H1 (cell line): Measurements from ENCODE around the gene MAPK11. TPM values are rescaled to one million over a fixed set of nuclear protein-coding genes. Genes with fewer than 3 reads are reported as not detected.

ENCODE experiments used
- CTCF ChIA-PET: fragments of 300-600 bp; sonication (Branson Sonifier 250); formaldehyde crosslinking; loops from one replicate; lab custom pipeline; 2021; ENCODE audit not compliant: partially characterized antibody; lab: Charles Lee
- POLR2A ChIA-PET: fragments of 300-600 bp; sonication (Branson Sonifier 250); formaldehyde crosslinking; loops from one replicate; lab custom pipeline; 2021; ENCODE audit warnings: inconsistent platforms; ENCODE audit not compliant: partially characterized antibody; lab: Charles Lee
- DNase-seq, 2 experiments: peaks; one replicate each; pipeline versions ENCODE4 v3.0.0 to v3.0.0-alpha.2; 2010 to 2022; ENCODE audit warnings: low spot score in 2 of 2, low read depth in 1 of 2, mixed read lengths in 1 of 2
- FAIRE-seq: peaks from 2 replicates; lab custom pipeline; 2011; peaks lifted over from hg19 to GRCh38; lab: Jason Lieb, UNC
- H2AFZ ChIP-seq: 2 replicates; pipeline ENCODE4 v1.8.1; 2012; ENCODE audit warnings: low read length, inconsistent platforms
- H2AK5ac ChIP-seq: 2 replicates; pipeline ENCODE4 v1.6.1; 2013; ENCODE audit warnings: low read depth, low read length
- H2BK120ac ChIP-seq: replicated peaks from 2 replicates; pipeline ENCODE3; 2013; ENCODE audit warnings: low read depth, low read length, inconsistent platforms
- H2BK12ac ChIP-seq: 2 replicates; pipeline ENCODE4 v1.6.1; 2013; ENCODE audit warnings: low read depth, low read length
- H2BK15ac ChIP-seq: 2 replicates; pipeline ENCODE4 v1.6.1; 2013; ENCODE audit warnings: low read length
- H2BK20ac ChIP-seq: 2 replicates; pipeline ENCODE4 v1.6.1; 2013; ENCODE audit warnings: low read length
- H2BK5ac ChIP-seq: 2 replicates; pipeline ENCODE4 v1.6.1; 2013; ENCODE audit warnings: low read depth, low read length
- H3K14ac ChIP-seq: 2 replicates; pipeline ENCODE4 v1.6.1; 2013; ENCODE audit warnings: inconsistent platforms; ENCODE audit not compliant: insufficient read length
- H3K18ac ChIP-seq: 2 replicates; pipeline ENCODE4 v1.6.1; 2013; ENCODE audit warnings: low read length; ENCODE audit errors: extremely low read depth
- H3K23ac ChIP-seq: 2 replicates; pipeline ENCODE4 v1.6.1; 2013; ENCODE audit warnings: inconsistent platforms; ENCODE audit not compliant: insufficient read length
- H3K23me2 ChIP-seq: 2 replicates; pipeline ENCODE4 v1.6.1; 2013; ENCODE audit warnings: low read depth, low read length
- H3K27ac ChIP-seq: 2 replicates; pipeline ENCODE4 v1.6.1; 2011; ENCODE audit warnings: low read depth, low read length, inconsistent platforms
- H3K27me3 ChIP-seq, 4 experiments: replicated peaks in 1 of 4; 1 replicate in 1 of 4; 2 replicates in 3 of 4; pipeline versions ENCODE4 v1.6.1 to v1.8.1; 2011 to 2013; ENCODE audit warnings: low read length in 3 of 4, mild to moderate bottlenecking in 3 of 4, inconsistent platforms in 2 of 4, mixed read lengths in 2 of 4, moderate library complexity in 1 of 4; ENCODE audit not compliant: control insufficient read depth in 3 of 4, insufficient read depth in 3 of 4; ENCODE audit errors: extremely low read depth in 1 of 4
- H3K36me3 ChIP-seq, 4 experiments: 2 replicates each; pipeline versions ENCODE4 v1.6.1 to v1.8.1; 2011 to 2013; ENCODE audit warnings: mild to moderate bottlenecking in 4 of 4, low read length in 3 of 4, moderate library complexity in 2 of 4, control low read depth in 1 of 4, inconsistent platforms in 1 of 4; ENCODE audit not compliant: insufficient read depth in 4 of 4, control insufficient read depth in 2 of 4
- H3K4ac ChIP-seq: replicated peaks from 2 replicates; pipeline ENCODE3; 2013; ENCODE audit warnings: low read length, low read depth, mixed read lengths, inconsistent platforms; ENCODE audit not compliant: insufficient read length
- H3K4me1 ChIP-seq, 4 experiments: replicated peaks in 1 of 4; 1 replicate in 1 of 4; 2 replicates in 3 of 4; pipeline versions ENCODE4 v1.6.1 to v1.8.1; 2011 to 2013; ENCODE audit warnings: low read length in 3 of 4, inconsistent platforms in 2 of 4, mixed read lengths in 1 of 4; ENCODE audit not compliant: insufficient read depth in 4 of 4, control insufficient read depth in 3 of 4
- H3K4me2 ChIP-seq, 2 experiments: 2 replicates each; pipeline versions ENCODE4 v1.6.1 to v1.8.1; 2011 to 2013; ENCODE audit warnings: low read depth in 2 of 2, low read length in 2 of 2, control low read depth in 1 of 2, inconsistent platforms in 1 of 2, mild to moderate bottlenecking in 1 of 2; ENCODE audit not compliant: insufficient read depth in 1 of 2
- H3K4me3 ChIP-seq, 4 experiments: fragments of 200-600, 300-600 bp in 1 of 4; sonication (generic), shearing (Covaris generic), sonication (Bioruptor Twin) in 1 of 4; 2 replicates each; pipeline versions ENCODE4 v1.5.1 to v1.8.1; 2011 to 2016; ENCODE audit warnings: low read length in 4 of 4, low read depth in 3 of 4, control low read depth in 2 of 4, inconsistent platforms in 2 of 4, mild to moderate bottlenecking in 2 of 4, mixed read lengths in 1 of 4, moderate library complexity in 1 of 4; ENCODE audit not compliant: insufficient read depth in 2 of 4; ENCODE audit errors: extremely low read depth in 1 of 4
- H3K56ac ChIP-seq: replicated peaks from 2 replicates; pipeline ENCODE3; 2013; ENCODE audit warnings: low read depth, mild to moderate bottlenecking, mixed read lengths, low read length, inconsistent platforms; ENCODE audit not compliant: insufficient read length
- H3K79me1 ChIP-seq: 2 replicates; pipeline ENCODE4 v1.6.1; 2013; ENCODE audit warnings: low read depth, low read length, control low read depth
- H3K79me2 ChIP-seq, 2 experiments: 2 replicates each; pipeline versions ENCODE4 v1.6.1 to v1.8.1; 2012 to 2013; ENCODE audit warnings: low read length in 2 of 2, mild to moderate bottlenecking in 2 of 2, inconsistent platforms in 1 of 2; ENCODE audit not compliant: insufficient read depth in 2 of 2, control insufficient read depth in 1 of 2
- H3K9ac ChIP-seq, 4 experiments: replicated peaks in 1 of 4; 1 replicate in 1 of 4; 2 replicates in 3 of 4; pipeline versions ENCODE4 v1.6.1 to v1.8.1; 2011 to 2013; ENCODE audit warnings: low read depth in 3 of 4, low read length in 3 of 4, control low read depth in 2 of 4, mild to moderate bottlenecking in 2 of 4, moderate library complexity in 2 of 4, inconsistent platforms in 1 of 4; ENCODE audit errors: extremely low read depth in 1 of 4
- H3K9me3 ChIP-seq, 2 experiments: 2 replicates each; pipeline versions ENCODE4 v1.6.1 to v1.8.1; 2012 to 2013; ENCODE audit warnings: mild to moderate bottlenecking in 2 of 2, moderate library complexity in 2 of 2, control low read depth in 1 of 2, inconsistent platforms in 1 of 2, low read depth in 1 of 2, low read length in 1 of 2, mixed read lengths in 1 of 2; ENCODE audit not compliant: insufficient read depth in 2 of 2
- H4K20me1 ChIP-seq, 2 experiments: replicated peaks in 1 of 2; 2 replicates each; pipeline versions ENCODE3 to v1.8.1; 2011 to 2013; ENCODE audit warnings: inconsistent platforms in 2 of 2, low read length in 2 of 2, mild to moderate bottlenecking in 1 of 2; ENCODE audit not compliant: insufficient read depth in 2 of 2, control insufficient read depth in 1 of 2
- H4K5ac ChIP-seq: 2 replicates; pipeline ENCODE4 v1.6.1; 2013; ENCODE audit warnings: low read length, low read depth, mixed read lengths, inconsistent platforms; ENCODE audit not compliant: insufficient read length
- H4K8ac ChIP-seq: 2 replicates; pipeline ENCODE4 v1.8.0; 2013; ENCODE audit warnings: mild to moderate bottlenecking, moderate library complexity, low read length, inconsistent platforms; ENCODE audit not compliant: insufficient read depth; ENCODE audit errors: extremely low read depth
- H4K91ac ChIP-seq: replicated peaks from 2 replicates; pipeline ENCODE3; 2013; ENCODE audit warnings: low read length, mixed read lengths, inconsistent platforms; ENCODE audit not compliant: insufficient read length
- BRCA1 ChIP-seq: IDR thresholded peaks from 2 replicates; pipeline ENCODE4 v1.6.1; 2012; ENCODE audit warnings: low read depth, low read length, improper control_type of control experiment
- CBX5 ChIP-seq: fragments of 300-800, 300-1000 bp; sonication (generic); IDR thresholded peaks from 2 replicates; pipeline ENCODE4 v1.7.1; 2016; ENCODE audit warnings: antibody characterized with exemption, low read length, low read depth
- GTF2F1 ChIP-seq: IDR thresholded peaks from 2 replicates; pipeline ENCODE4 v1.6.1; 2012; ENCODE audit warnings: low read depth, low read length, improper control_type of control experiment, borderline replicate concordance
- PHF8 ChIP-seq: fragments of 200-600 bp; sonication (generic); conservative IDR thresholded peaks from 2 replicates; pipeline ENCODE4 v1.7.1; 2012; ENCODE audit warnings: low read depth, mild to moderate bottlenecking, inconsistent platforms, low read length, moderate library complexity
- RBBP5 ChIP-seq: IDR thresholded peaks from 2 replicates; pipeline ENCODE4 v1.7.1; 2012; ENCODE audit warnings: low read depth, mild to moderate bottlenecking, inconsistent platforms, low read length, moderate library complexity, borderline replicate concordance
- RFX5 ChIP-seq: IDR thresholded peaks from 2 replicates; pipeline ENCODE4 v1.6.1; 2011; ENCODE audit warnings: low read depth, low read length, improper control_type of control experiment, borderline replicate concordance
- SP2 ChIP-seq: IDR thresholded peaks from 2 replicates; pipeline ENCODE4 v1.6.1; 2012; ENCODE audit warnings: mild to moderate bottlenecking, low read length, inconsistent platforms
- WGBS, 2 experiments: shearing (Covaris generic) in 1 of 2; methylation state at CpG; one replicate each; pipeline versions ENCODE4 v1.1.6 to v1.1.7; 2013 to 2015; ENCODE audit warnings: low lambda C conversion rate in 2 of 2, mixed read lengths in 2 of 2, inconsistent platforms in 1 of 2, low coverage in 1 of 2, missing lambda C conversion rate in 1 of 2; ENCODE audit not compliant: insufficient replicate concordance in 2 of 2, insufficient coverage in 1 of 2, insufficient read length in 1 of 2; ENCODE audit errors: extremely low coverage in 1 of 2, missing lambda C conversion rate in 1 of 2; 5-methylcytosine and 5-hydroxymethylcytosine counted together
- polyA plus RNA-seq, 7 experiments: library from polyadenylated mRNA; depleted of rRNA in 3 of 7; stranded (reverse) in 5 of 7; unstranded in 2 of 7; fragments of >200 nt in 5 of 7; fragments of 200-250 nt in 2 of 7; gene quantifications; 1 replicate in 5 of 7; 2 replicates in 1 of 7; 4 replicates in 1 of 7; pipeline versions ENCODE4 v1.2.1 to v1.2.3, GENCODE V29; 2011 to 2013; ENCODE audit warnings: missing spikeins in 2 of 7, mixed read lengths in 2 of 7
- total RNA-seq: library from RNA; stranded (reverse); fragmentation: NEBNext Ultra II Directional; extraction: Animal tissue kit (Norgen Biotek cat#: 25700); gene quantifications from 2 replicates; pipeline ENCODE4 v1.2.1, GENCODE V29; 2021
- TF ChIP-seq, protein P1 (sequence below): IDR thresholded peaks from 2 replicates; pipeline ENCODE4 v1.6.1; 2011; ENCODE audit warnings: low read length, improper control_type of control experiment
- TF ChIP-seq, protein P2 (sequence below): IDR thresholded peaks from 2 replicates; pipeline ENCODE4 v1.6.1; 2012; ENCODE audit warnings: low read length, inconsistent platforms
- TF ChIP-seq, protein P3 (sequence below): IDR thresholded peaks from 2 replicates; pipeline ENCODE4 v1.6.1; 2011; ENCODE audit warnings: low read depth, mild to moderate bottlenecking, low read length; ENCODE audit not compliant: insufficient read depth

Gene MAPK11
- total and polyA plus RNA-seq, 2 of the 8 experiments (the other 6 are each of a cell fraction or from before 2014, with no cell fraction given): 0.70 to 1.5 TPM

DNA sequence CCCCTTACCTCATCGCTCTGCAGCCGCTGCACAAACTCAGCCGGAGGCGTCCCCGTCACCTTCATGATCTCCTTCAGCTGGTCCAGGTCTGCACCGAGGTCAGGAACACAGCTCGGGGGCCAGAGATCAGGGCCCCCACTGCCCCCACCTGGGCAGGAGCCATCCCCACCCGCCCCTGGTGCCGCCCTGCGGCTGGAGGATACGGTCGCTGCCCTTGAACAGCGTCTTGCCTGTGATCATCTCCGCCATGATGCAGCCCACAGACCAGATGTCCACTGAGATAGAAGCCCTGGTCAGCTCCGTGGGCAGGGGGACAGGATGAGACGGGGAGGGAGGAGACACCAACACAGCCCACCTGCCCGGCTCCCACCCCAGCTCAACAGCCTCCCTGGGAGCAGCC, 14.6 kb downstream of the MAPK11 start:
- Histone ChIP-seq H3K4me1 (peaks cover 0 to 4% (median 3%) of the 10 kb centered on the region in 4 experiments; a peak in 4 of 7 replicates), H3K27me3 (peaks cover 1 to 7% (median 6%) of the 10 kb centered on the region in 4 experiments; a peak in 6 of 7 replicates), H3K23me2 (peaks cover 9% of the 10 kb centered on the region; the same call in 1 of the 2 replicates), H4K5ac (no peak overlapping the region), H3K36me3 (no peaks in the 10 kb centered on the region), H4K8ac (no peak overlapping the region), H3K23ac (no peak overlapping the region), H2BK12ac (no peak overlapping the region), H3K14ac (no peak overlapping the region), H3K9ac (no peak overlapping the region), H2BK20ac (no peak overlapping the region), H2BK15ac (no peak overlapping the region), H3K79me2 (no peaks in the 10 kb centered on the region), H3K27ac (no peak overlapping the region), H4K20me1 (peaks cover 5 to 12% of the 10 kb centered on the region in 2 experiments), H3K4me3 (no peak overlapping the region), H3K79me1 (no peaks in the 10 kb centered on the region), H4K91ac (no peak overlapping the region), H3K56ac (no peak overlapping the region), H3K9me3 (no peaks in the 10 kb centered on the region), H3K4ac (no peak overlapping the region), H2BK120ac (no peak overlapping the region), H2AFZ (no peak overlapping the region), H3K18ac (no peak overlapping the region), H2BK5ac (no peak overlapping the region), H3K4me2 (no peak overlapping the region), H2AK5ac (no peak overlapping the region)
- ChIA-PET POLR2A (interaction anchor here (1.1 kb wide), 1 partner anchor 63 kb away, joined by 3 read pairs; no protein-coding TSS in a partner anchor), CTCF (interaction anchor here (1.3 to 1.4 kb wide), 2 partner anchors 85 to 86 kb away, joined by 3 to 7 read pairs; no protein-coding TSS in a partner anchor)
- DNase-seq (no peak), FAIRE-seq (no peak)
- 92% methylated on average over 16 of the region's 17 CpGs; no CpG with 5 or more reads in 1 of the 2 experiments for WGBS, 2 experiments
- TF ChIP-seq RBBP5 (no peak), BRCA1 (no peak), SP2 (no peak), RFX5 (no peak), PHF8 (no peak), GTF2F1 (no peak), CBX5 (no peak)
- TF ChIP-seq, protein P1, sequence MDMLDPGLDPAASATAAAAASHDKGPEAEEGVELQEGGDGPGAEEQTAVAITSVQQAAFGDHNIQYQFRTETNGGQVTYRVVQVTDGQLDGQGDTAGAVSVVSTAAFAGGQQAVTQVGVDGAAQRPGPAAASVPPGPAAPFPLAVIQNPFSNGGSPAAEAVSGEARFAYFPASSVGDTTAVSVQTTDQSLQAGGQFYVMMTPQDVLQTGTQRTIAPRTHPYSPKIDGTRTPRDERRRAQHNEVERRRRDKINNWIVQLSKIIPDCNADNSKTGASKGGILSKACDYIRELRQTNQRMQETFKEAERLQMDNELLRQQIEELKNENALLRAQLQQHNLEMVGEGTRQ: no peak
- TF ChIP-seq, protein P2, sequence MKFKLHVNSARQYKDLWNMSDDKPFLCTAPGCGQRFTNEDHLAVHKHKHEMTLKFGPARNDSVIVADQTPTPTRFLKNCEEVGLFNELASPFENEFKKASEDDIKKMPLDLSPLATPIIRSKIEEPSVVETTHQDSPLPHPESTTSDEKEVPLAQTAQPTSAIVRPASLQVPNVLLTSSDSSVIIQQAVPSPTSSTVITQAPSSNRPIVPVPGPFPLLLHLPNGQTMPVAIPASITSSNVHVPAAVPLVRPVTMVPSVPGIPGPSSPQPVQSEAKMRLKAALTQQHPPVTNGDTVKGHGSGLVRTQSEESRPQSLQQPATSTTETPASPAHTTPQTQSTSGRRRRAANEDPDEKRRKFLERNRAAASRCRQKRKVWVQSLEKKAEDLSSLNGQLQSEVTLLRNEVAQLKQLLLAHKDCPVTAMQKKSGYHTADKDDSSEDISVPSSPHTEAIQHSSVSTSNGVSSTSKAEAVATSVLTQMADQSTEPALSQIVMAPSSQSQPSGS: no peak
- TF ChIP-seq, protein P3, sequence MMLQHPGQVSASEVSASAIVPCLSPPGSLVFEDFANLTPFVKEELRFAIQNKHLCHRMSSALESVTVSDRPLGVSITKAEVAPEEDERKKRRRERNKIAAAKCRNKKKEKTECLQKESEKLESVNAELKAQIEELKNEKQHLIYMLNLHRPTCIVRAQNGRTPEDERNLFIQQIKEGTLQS: no peak
